Vagina (tissue), 2 donors: ENCODE measurements around the gene SULF2. TPM values are rescaled to one million over a fixed set of nuclear protein-coding genes. Genes with fewer than 3 reads are reported as not detected.

ENCODE experiments used
- DNase-seq, 2 donors: peaks; one replicate each; pipeline ENCODE4 v3.0.0-alpha.2; 2017; ENCODE audit errors: extremely low spot score in 2 of 2
- H3K27ac ChIP-seq: fragments of 200-600 bp; sonication (generic); one replicate; pipeline ENCODE4 v1.5.1; 2019
- H3K27me3 ChIP-seq: fragments of 200-600 bp; sonication (generic); one replicate; pipeline ENCODE4 v1.5.1; 2019
- H3K36me3 ChIP-seq, 2 donors: fragments of 200-600 bp; sonication (generic); one replicate each; pipeline ENCODE4 v1.5.1; 2017 to 2019
- H3K4me1 ChIP-seq: fragments of 200-600 bp; sonication (generic); one replicate; pipeline ENCODE4 v1.5.1; 2019
- H3K4me3 ChIP-seq, 2 donors: fragments of 200-600 bp; sonication (generic); 1 replicate in 1 of 2; 2 replicates in 1 of 2; pipeline ENCODE4 v1.5.1; 2016 to 2019
- H3K9me3 ChIP-seq: fragments of 200-600 bp; sonication (generic); one replicate; pipeline ENCODE4 v1.5.1; 2019
- POLR2A ChIP-seq, 2 donors: fragments of 450-650 bp; IDR thresholded peaks; one replicate each; pipeline ENCODE4 v1.6.1; 2017; ENCODE audit warnings: antibody characterized with exemption in 2 of 2, mild to moderate bottlenecking in 2 of 2, moderate library complexity in 2 of 2
- POLR2AphosphoS5 ChIP-seq, 2 donors: sonication (generic); formaldehyde crosslinking; IDR thresholded peaks; one replicate each; pipeline ENCODE4 v1.9.0; 2017; ENCODE audit warnings: antibody characterized with exemption in 2 of 2, mild to moderate bottlenecking in 2 of 2, low read depth in 1 of 2; ENCODE audit not compliant: insufficient read depth in 1 of 2
- intact Hi-C: fragments of 100-400 bp; cut with DNase I; formaldehyde crosslinking; loops from one replicate; pipeline ENCODE4 v1.15.1; 2023
- total RNA-seq: library from RNA; depleted of rRNA; stranded (reverse); fragments of >200 nt; gene quantifications from one replicate; pipeline ENCODE4 v1.2.3, GENCODE V29; 2016
- TF ChIP-seq, protein P1 (sequence below), 3 experiments: fragments of 450-650 bp in 2 of 3; fragments of 200-600 bp in 1 of 3; sonication (generic) in 1 of 3; IDR thresholded peaks; one replicate each; pipeline ENCODE4 v1.5.1; 2017 to 2019; ENCODE audit warnings: antibody characterized with exemption in 3 of 3, mild to moderate bottlenecking in 2 of 3, moderate library complexity in 2 of 3

Gene SULF2
- total RNA-seq, 1 donor from 2014 or later: 157 TPM

DNA sequence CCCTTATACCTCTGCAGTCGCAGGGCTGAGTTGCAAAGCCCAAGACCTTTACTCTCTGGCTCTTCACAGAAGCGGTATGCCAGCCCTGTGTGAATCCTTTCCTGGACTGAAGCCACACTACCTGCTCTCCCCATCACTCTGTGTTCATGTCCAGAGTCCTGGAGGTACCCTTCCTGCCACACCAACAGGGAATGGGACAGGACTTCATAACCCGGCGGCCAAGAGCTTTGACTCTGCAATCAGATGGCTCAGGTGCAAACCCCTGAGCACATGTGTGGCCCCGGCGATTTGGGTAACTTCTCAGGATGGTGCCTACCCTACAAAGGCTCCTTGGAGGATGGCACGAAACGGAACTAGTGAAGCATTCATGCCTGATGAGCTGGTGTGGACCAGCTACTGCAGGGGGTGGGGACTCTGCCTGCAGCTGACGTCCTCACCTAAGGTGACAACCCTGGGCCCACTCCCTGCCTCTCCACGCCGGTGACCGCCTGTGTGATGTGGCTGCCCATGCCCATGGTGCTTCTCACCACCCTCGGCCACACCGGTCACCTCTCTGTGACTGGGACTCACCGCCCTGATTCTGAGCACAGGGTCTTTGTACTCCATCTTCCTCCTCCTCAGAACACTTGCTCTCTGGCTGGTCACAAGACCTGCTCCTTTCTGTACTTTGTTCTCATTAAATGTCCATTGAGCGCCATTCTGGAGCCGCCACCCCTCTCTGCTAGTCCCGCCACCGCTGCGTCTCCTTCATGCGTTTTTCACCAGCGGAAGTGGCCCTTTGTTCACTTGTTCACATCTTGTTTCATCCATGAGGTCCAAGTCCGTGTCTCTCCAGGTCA, 116.7 kb downstream of the SULF2 start:
- H3K27ac ChIP-seq: no peak overlapping the region
- H3K27me3 ChIP-seq: no peaks in the 10 kb centered on the region
- no peak overlapping the region for H3K4me3 ChIP-seq
- TF ChIP-seq POLR2A (IDR thresholded peaks at IDR 0.05): no peak
- TF ChIP-seq, protein P1, sequence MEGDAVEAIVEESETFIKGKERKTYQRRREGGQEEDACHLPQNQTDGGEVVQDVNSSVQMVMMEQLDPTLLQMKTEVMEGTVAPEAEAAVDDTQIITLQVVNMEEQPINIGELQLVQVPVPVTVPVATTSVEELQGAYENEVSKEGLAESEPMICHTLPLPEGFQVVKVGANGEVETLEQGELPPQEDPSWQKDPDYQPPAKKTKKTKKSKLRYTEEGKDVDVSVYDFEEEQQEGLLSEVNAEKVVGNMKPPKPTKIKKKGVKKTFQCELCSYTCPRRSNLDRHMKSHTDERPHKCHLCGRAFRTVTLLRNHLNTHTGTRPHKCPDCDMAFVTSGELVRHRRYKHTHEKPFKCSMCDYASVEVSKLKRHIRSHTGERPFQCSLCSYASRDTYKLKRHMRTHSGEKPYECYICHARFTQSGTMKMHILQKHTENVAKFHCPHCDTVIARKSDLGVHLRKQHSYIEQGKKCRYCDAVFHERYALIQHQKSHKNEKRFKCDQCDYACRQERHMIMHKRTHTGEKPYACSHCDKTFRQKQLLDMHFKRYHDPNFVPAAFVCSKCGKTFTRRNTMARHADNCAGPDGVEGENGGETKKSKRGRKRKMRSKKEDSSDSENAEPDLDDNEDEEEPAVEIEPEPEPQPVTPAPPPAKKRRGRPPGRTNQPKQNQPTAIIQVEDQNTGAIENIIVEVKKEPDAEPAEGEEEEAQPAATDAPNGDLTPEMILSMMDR (IDR thresholded peaks at IDR 0.05): no peak
- no peak for TF ChIP-seq POLR2AphosphoS5 (IDR thresholded peaks at IDR 0.05; ENCODE audit: insufficient read depth in 1 of 2, low read depth in 1 of 2)
- no peaks in the 10 kb centered on the region for H3K9me3 ChIP-seq
- H3K36me3 ChIP-seq: peaks cover 0 to 22% of the 10 kb centered on the region in 2 donors
- peaks cover 11% of the 10 kb centered on the region for H3K4me1 ChIP-seq
- intact Hi-C loops: no loop called here
- no peak for DNase-seq

DNA sequence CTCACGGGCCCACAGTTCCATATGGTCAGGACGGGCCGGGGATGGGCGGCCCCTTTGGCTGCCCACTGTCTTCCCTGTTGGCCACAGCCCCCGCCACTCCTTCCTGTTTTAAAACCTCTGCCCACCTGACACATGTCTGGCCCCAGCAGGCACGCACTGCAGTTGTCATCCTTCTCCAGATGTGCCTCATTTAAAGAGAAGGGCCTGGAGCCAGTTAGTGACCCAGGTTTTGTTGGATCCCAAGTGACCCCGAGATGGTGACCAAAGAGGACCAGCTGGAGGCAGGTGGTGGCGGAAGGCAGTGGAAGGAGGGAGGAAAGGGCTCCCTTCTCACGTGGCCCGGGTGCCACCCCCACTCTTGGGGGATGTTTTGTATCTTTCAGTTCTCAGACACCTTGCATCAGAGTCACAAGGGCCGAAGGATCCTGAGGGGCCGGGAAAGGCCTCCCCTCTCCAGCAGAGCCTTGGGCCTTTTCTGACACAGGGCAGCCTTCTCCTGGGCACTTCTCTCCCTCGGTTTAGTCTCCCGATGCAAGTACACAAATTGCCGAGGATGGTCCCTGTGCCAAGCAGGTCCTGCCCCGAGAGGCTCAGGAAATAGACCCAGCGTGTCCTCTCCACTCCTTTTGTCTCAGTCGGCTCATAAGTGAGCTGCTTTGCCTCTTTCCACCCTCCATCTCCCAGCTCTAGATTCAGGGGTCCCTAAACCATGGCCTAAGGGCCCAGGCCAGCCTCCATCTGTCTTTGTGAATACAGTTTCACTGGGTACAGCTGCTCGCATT, 117.6 kb downstream of the SULF2 start:
- Histone ChIP-seq H3K9me3 (no peaks in the 10 kb centered on the region), H3K4me1 (peaks cover 11% of the 10 kb centered on the region), H3K27ac (no peak overlapping the region), H3K4me3 (no peak overlapping the region), H3K27me3 (no peaks in the 10 kb centered on the region), H3K36me3 (peaks cover 0 to 23% of the 10 kb centered on the region in 2 donors)
- DNase-seq: no peak
- TF ChIP-seq POLR2A (IDR thresholded peaks at IDR 0.05) (no peak), POLR2AphosphoS5 (IDR thresholded peaks at IDR 0.05; ENCODE audit: insufficient read depth in 1 of 2, low read depth in 1 of 2) (no peak)
- TF ChIP-seq, protein P1 (IDR thresholded peaks at IDR 0.05): no peak
- intact Hi-C loops: no loop called here

DNA sequence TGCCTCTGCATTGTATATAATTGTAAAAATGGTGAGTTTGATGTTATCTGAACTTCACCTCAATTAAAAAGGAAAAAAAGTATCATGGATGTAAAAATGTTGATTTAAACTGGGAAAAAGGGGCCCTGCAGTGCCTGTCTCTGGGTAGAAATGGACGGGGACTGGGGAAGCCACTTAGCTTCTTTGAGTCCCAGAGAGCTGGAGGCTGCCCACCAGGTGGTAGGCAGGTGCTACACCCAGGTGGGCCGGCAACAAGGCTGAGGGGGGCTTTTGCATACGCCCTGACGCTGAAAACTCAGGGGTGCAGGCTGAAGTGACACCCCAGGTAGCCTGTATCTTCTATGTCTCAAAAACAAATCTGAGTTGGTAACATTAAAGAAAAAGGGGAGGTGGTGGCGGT, 118.2 kb downstream of the SULF2 start:
- no peaks in the 10 kb centered on the region for H3K27me3 ChIP-seq
- TF ChIP-seq POLR2AphosphoS5 (IDR thresholded peaks at IDR 0.05; ENCODE audit: insufficient read depth in 1 of 2, low read depth in 1 of 2) (no peak), POLR2A (IDR thresholded peaks at IDR 0.05) (no peak)
- TF ChIP-seq, protein P1 (IDR thresholded peaks at IDR 0.05): no peak
- H3K36me3 ChIP-seq: peaks cover 0 to 29% of the 10 kb centered on the region in 2 donors
- no peak overlapping the region for H3K27ac ChIP-seq
- H3K4me3 ChIP-seq: no peak overlapping the region
- DNase-seq: no peak
- intact Hi-C loops: no loop called here
- no peaks in the 10 kb centered on the region for H3K9me3 ChIP-seq
- H3K4me1 ChIP-seq: peaks cover 11% of the 10 kb centered on the region

DNA sequence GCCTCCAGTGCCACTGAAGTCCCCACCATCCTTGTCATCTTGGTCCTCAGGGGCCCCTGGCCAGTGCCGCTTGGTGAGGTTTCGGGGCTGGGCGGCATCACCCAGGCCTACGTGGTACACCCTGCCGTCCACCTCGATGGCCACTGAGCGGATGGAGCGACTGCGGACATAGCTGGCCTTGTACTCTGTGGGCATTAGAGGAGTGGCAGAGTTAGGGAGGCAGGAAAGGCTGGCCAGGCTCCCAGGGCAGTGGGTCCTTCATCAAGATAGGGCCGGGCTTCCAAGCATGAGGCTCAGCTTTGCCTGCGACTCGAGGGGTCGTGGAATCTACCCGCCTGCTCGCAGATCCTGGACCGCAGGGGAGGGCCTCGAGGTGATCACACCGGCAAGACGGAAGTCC, 119.0 kb downstream of the SULF2 start:
- TF ChIP-seq POLR2A (IDR thresholded peaks at IDR 0.05): no peak
- no peak for TF ChIP-seq POLR2AphosphoS5 (IDR thresholded peaks at IDR 0.05; ENCODE audit: insufficient read depth in 1 of 2, low read depth in 1 of 2)
- TF ChIP-seq, protein P1 (IDR thresholded peaks at IDR 0.05): no peak
- Histone ChIP-seq H3K4me3 (no peak overlapping the region), H3K4me1 (peaks cover 11% of the 10 kb centered on the region), H3K36me3 (peaks cover 0 to 37% of the 10 kb centered on the region in 2 donors), H3K27me3 (no peaks in the 10 kb centered on the region), H3K9me3 (no peaks in the 10 kb centered on the region), H3K27ac (no peak overlapping the region)
- no peak for DNase-seq
- intact Hi-C loops: no loop called here
